ENCODE data around the gene SLC35G2.

DNA sequence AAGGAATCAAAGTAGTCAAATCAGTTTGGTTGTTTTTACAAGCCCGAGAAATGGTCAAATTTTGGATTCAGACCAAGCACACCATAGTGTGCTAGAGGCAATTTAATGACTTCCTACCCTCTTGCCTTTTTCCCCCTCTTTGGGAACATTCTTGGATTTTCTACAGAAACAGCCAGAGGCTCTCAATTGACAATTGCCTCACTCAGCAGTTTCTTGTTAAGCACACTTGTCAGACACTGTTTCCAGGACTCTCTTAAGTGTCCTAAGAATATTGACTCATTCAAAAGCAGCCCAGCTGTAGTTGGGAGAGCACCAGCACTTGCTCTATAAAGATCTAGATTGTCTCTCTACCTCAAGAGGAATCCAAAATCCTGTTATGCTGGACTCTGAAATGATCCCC lies 1.5 kb upstream of the SLC35G2 start:
- TF ChIP-seq POLR2A (IDR thresholded peaks at IDR 0.05): no peak
- TF ChIP-seq, protein P1, sequence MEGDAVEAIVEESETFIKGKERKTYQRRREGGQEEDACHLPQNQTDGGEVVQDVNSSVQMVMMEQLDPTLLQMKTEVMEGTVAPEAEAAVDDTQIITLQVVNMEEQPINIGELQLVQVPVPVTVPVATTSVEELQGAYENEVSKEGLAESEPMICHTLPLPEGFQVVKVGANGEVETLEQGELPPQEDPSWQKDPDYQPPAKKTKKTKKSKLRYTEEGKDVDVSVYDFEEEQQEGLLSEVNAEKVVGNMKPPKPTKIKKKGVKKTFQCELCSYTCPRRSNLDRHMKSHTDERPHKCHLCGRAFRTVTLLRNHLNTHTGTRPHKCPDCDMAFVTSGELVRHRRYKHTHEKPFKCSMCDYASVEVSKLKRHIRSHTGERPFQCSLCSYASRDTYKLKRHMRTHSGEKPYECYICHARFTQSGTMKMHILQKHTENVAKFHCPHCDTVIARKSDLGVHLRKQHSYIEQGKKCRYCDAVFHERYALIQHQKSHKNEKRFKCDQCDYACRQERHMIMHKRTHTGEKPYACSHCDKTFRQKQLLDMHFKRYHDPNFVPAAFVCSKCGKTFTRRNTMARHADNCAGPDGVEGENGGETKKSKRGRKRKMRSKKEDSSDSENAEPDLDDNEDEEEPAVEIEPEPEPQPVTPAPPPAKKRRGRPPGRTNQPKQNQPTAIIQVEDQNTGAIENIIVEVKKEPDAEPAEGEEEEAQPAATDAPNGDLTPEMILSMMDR (IDR thresholded peaks at IDR 0.05): no peak

All from Peyer's patch (tissue), 4 donors.